Bronchial epithelial cell (primary cell): ENCODE data around the gene IGDCC3. TPM values are rescaled to one million over a fixed set of nuclear protein-coding genes. Genes with fewer than 3 reads are reported as not detected.
A peak's percentile ranks its signal among the peaks of the same experiment; 100 is the strongest.

Experiments
- DNase-seq: peaks from one replicate; pipeline ENCODE4 v3.0.0-alpha.2; 2010; ENCODE audit warnings: low read depth
- FAIRE-seq: peaks from 2 replicates; lab custom pipeline; 2011; peaks lifted over from hg19 to GRCh38; lab: Jason Lieb, UNC
- H3K27me3 ChIP-seq: 2 replicates; pipeline ENCODE4 v1.5.1; 2011; ENCODE audit warnings: low read length; ENCODE audit not compliant: control insufficient read depth, insufficient read depth
- H3K36me3 ChIP-seq: 2 replicates; pipeline ENCODE4 v1.5.1; 2011; ENCODE audit warnings: low read length; ENCODE audit not compliant: control insufficient read depth, insufficient read depth
- H3K4me3 ChIP-seq: 2 replicates; pipeline ENCODE4 v1.5.1; 2011; ENCODE audit warnings: mild to moderate bottlenecking, low read depth, low read length, control low read depth
- total RNA-seq: library from RNA; depleted of rRNA; stranded (reverse); fragments of >200 nt; gene quantifications from 2 replicates; pipeline ENCODE4 v1.2.1, GENCODE V29; 2014
- TF ChIP-seq, protein P1 (sequence below): IDR thresholded peaks from 2 replicates; pipeline ENCODE4 v1.5.1; 2011; ENCODE audit warnings: mild to moderate bottlenecking, moderate library complexity, low read length, control low read depth, inconsistent platforms; ENCODE audit not compliant: insufficient read depth, severe bottlenecking

The IGDCC3 gene
- total RNA-seq, 1 donor from 2014 or later = not detected

DNA sequence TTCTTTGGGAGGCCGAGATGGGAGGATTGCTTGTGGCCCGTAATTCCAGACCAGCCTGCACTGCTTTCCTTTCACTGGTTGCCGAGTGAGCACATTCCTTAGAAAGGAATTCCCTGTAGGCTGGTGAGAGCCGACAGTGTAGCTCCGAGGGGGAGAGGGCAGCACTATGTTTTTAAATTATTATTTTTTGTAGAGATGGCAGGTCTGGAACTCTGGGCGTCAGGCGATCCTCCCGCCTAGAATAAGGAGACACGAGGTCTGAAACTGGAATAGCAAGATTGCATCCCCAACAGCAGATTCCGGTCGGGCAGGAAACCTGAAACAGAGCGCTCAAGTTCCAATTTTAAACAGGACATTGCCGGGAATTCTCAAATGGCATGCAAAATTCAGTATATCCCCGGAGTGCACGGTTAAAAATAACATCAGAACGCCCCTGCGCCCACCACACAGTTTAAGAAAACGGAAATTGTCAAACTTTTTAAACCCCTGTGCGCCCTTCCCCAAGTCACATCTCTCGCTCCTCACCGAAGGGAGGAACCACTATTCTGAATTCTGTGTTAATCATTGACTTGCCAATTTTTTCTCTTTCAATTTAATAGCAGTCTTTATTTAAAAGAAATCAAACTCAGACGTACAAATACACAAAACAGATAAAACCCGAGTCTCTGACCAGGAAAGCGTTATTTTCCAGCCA is 74.0 kb downstream of the IGDCC3 start:
- FAIRE-seq = no peak
- DNase-seq = peak; percentile 48

DNA sequence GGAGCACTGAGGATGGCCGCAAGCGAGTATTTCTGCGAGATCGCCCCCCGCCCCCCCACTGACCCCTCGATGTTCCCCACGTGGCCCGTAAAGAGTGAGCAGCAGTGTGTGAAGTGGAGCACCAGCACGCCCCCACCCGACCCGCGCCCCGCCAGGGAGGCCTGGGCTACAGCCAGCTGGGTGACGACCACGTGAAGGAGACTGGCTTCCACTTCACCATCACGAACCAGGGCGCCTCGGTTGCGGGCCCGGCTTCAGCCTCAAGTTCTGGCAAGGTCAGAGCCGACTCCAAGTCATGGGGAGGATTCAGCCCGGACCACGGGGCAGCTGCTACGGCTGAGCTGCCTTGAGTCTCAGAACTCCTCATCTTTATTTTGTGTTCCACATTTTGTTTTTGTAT is 75.7 kb downstream of the IGDCC3 start:
- FAIRE-seq = no peak
- no peaks in the 10 kb centered on the region for H3K36me3 ChIP-seq
- TF ChIP-seq, protein P1, sequence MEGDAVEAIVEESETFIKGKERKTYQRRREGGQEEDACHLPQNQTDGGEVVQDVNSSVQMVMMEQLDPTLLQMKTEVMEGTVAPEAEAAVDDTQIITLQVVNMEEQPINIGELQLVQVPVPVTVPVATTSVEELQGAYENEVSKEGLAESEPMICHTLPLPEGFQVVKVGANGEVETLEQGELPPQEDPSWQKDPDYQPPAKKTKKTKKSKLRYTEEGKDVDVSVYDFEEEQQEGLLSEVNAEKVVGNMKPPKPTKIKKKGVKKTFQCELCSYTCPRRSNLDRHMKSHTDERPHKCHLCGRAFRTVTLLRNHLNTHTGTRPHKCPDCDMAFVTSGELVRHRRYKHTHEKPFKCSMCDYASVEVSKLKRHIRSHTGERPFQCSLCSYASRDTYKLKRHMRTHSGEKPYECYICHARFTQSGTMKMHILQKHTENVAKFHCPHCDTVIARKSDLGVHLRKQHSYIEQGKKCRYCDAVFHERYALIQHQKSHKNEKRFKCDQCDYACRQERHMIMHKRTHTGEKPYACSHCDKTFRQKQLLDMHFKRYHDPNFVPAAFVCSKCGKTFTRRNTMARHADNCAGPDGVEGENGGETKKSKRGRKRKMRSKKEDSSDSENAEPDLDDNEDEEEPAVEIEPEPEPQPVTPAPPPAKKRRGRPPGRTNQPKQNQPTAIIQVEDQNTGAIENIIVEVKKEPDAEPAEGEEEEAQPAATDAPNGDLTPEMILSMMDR = no peak
- H3K4me3 ChIP-seq = no peak overlapping the region
- no peak for DNase-seq
- no peaks in the 10 kb centered on the region for H3K27me3 ChIP-seq

More for the DNA sequence above, 74.0 kb downstream of the IGDCC3 start:
- Histone ChIP-seq H3K36me3 (no peaks in the 10 kb centered on the region), H3K4me3 (peak overlapping the region; percentile 53), H3K27me3 (no peaks in the 10 kb centered on the region)
- TF ChIP-seq, protein P1 = no peak

DNA sequence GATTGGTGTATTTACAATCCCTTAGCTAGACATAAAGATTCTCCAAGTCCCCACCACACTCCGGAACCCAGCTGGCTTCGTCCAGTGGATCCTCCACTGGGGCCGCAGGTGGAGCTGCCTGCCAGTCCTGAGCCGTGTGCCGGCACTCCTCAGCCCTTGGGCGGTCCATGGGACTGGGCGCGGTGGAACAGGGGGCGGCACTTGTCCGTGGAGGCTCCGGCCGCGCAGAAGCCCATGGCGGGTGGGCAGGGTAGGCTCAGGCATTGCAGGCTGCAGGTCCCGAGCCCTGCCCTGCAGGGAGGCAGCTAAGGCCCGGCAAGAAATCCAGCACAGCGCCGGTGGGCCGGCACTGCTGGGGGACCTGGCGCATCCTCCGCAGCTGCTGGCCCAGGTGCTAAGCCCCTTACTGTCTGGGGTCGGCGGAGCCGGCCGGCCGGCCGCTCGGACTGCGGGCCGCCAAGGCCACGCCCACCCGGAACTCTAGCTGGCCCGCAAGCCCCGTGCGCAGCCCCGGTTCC is 76.8 kb downstream of the IGDCC3 start:
- Histone ChIP-seq H3K27me3 (no peaks in the 10 kb centered on the region), H3K4me3 (no peak overlapping the region), H3K36me3 (no peaks in the 10 kb centered on the region)
- FAIRE-seq (no peak), DNase-seq (no peak)
- TF ChIP-seq, protein P1 = no peak

DNA sequence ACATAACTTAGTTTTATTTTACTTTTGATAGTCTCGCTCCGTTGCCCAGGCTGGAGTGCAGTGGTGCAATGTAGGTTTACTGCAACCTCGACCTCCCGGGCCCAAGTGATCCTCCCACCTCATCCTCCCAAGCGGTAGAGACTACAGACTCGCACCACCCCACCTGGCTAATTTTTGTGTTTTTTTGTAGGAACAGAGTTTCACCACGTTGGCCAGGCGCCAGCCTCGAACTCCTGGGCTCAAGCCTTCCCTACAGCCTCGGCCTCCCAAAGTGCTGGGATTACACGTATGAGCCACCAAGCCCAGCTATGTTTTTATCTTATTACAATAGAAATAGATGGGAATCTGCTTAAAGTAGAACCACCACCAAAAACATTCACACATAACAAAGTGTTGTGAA is 79.1 kb downstream of the IGDCC3 start:
- FAIRE-seq = no peak
- DNase-seq = no peak
- no peaks in the 10 kb centered on the region for H3K36me3 ChIP-seq

DNA sequence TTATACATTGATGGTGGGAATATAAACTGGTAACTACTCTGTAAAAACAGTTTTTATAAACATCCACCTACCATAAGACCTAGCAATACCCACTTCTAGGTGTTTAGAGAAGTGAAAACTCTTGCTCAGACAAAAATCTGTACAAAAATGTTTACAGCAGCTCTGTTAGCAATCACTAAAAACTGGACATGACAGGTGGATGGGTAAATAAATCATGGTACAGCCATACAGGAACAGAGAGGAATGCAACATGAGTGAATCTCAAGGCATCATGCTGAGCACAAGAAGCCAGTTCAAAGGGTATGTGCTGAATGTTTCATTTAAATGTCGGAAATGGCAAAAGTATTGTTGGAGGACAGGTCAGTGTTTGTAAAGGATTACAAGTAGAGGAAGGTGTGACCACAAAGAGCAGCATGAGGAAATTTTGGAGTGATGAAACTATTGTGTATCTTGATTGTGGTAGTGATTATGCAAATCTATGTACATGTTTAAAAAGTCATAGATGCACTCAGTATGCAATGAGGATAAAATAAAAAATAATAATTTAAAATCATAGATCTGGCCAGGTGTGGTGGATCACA is 84.8 kb downstream of the IGDCC3 start:
- H3K27me3 ChIP-seq = no peaks in the 10 kb centered on the region
- no peak for FAIRE-seq
- DNase-seq = peak; percentile 35
- H3K36me3 ChIP-seq = no peaks in the 10 kb centered on the region
- no peak overlapping the region for H3K4me3 ChIP-seq
- TF ChIP-seq, protein P1 = no peak

More for the DNA sequence above, 79.1 kb downstream of the IGDCC3 start:
- Histone ChIP-seq H3K27me3 (no peaks in the 10 kb centered on the region), H3K4me3 (no peak overlapping the region)
- TF ChIP-seq, protein P1 = no peak

DNA sequence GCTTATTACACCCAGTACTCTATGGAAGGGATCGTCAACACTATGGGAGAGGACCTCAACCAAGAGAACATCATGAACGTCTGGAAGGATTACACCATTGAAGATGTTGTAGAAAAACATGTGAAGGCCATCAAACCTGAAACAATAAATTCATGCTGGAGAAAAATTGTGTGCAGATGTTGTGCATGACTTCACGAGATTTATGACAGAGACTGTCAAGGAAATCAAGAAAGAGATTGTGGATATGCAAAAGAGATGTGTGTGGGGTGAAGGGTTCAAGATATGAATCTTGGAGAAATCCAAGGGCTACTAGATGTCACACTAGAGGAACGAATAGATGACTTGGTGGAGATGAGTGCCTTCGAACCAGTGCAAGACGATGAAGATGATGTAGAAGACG is 87.6 kb downstream of the IGDCC3 start:
- DNase-seq (no peak), FAIRE-seq (no peak)
- TF ChIP-seq, protein P1 = no peak
- no peak overlapping the region for H3K4me3 ChIP-seq
- H3K27me3 ChIP-seq = no peaks in the 10 kb centered on the region
- H3K36me3 ChIP-seq = no peaks in the 10 kb centered on the region
